Non-pigmented ciliary epithelial cell (primary cell): ENCODE measurements around the gene C22orf42.
"Not testable (repeated sequence)": the region's sequence is repeated elsewhere in the genome, so short reads cannot be mapped to it uniquely, and the experiment has no call there.

Source experiments
- DNase-seq: peaks from one replicate; pipeline ENCODE4 v3.0.0-alpha.2; 2010; ENCODE audit warnings: low read depth

The C22orf42 gene

GRCh38 chr22:32158712-32159533 is at the start of gene C22orf42:
C22orf42 (minus strand) TSS chr22:32159303; CDS start chr22:32159215, 88 bp downstream.
- DNase-seq = no peak

- DNase-seq = no peak
Measured at GRCh38 chr22:32208681-32209080, 49.6 kb upstream of the C22orf42 start.

GRCh38 chr22:32207971-32208480 is 48.9 kb upstream of the C22orf42 start:
- no peak for DNase-seq

GRCh38 chr22:32206774-32207758 is 48.0 kb upstream of the C22orf42 start:
- no peak for DNase-seq

- DNase-seq = no peak
Measured at GRCh38 chr22:32205974-32206773, 47.1 kb upstream of the C22orf42 start.

- DNase-seq = no peak
Measured at GRCh38 chr22:32204856-32205722, 46.0 kb upstream of the C22orf42 start, which contains the start of gene RFPL2. RFPL2 (minus strand) TSS chr22:32205073; CDS start chr22:32202451, 2,622 bp downstream.

- DNase-seq = no peak
Measured at GRCh38 chr22:32204040-32204855, 45.1 kb upstream of the C22orf42 start.

GRCh38 chr22:32203181-32204039 is 44.3 kb upstream of the C22orf42 start:
- DNase-seq = no peak

- no peak for DNase-seq
Measured at GRCh38 chr22:32202539-32203180, 43.6 kb upstream of the C22orf42 start.

- DNase-seq = no peak
Measured at GRCh38 chr22:32202161-32202538, 43.0 kb upstream of the C22orf42 start.

GRCh38 chr22:32200752-32201151 is 41.6 kb upstream of the C22orf42 start:
- no peak for DNase-seq

- no peak for DNase-seq
Measured at GRCh38 chr22:32199961-32200360, 40.9 kb upstream of the C22orf42 start.

- DNase-seq = no peak
Measured at GRCh38 chr22:32199341-32199740, 40.2 kb upstream of the C22orf42 start.

GRCh38 chr22:32197553-32198226 is 38.6 kb upstream of the C22orf42 start:
- not testable (repeated sequence) for DNase-seq

- DNase-seq = not testable (repeated sequence)
Measured at GRCh38 chr22:32195900-32196299, 36.8 kb upstream of the C22orf42 start.

GRCh38 chr22:32193346-32193745 is 34.2 kb upstream of the C22orf42 start:
- DNase-seq = not testable (repeated sequence)

- not testable (repeated sequence) for DNase-seq
Measured at GRCh38 chr22:32191021-32191420, 31.9 kb upstream of the C22orf42 start.

- no peak for DNase-seq
Measured at GRCh38 chr22:32185821-32186220, 26.7 kb upstream of the C22orf42 start.
